ENCODE measurements around the gene HIPK2.

Gene HIPK2

GRCh38 chr7:139568813-139569490, 208.8 kb downstream of the HIPK2 start:
- no peak for DNase-seq (ENCODE audit: low spot score)
- in situ Hi-C loops (cut with MboI; ENCODE audit: low sequenced_read_pairs, unreplicated experiment): no loop called here
- TF ChIP-seq CTCF (IDR thresholded peaks at IDR 0.05; ENCODE audit: borderline replicate concordance, control extremely low read depth, extremely low read depth, insufficient read depth, missing control alignments): no peak

- no peak for TF ChIP-seq CTCF (IDR thresholded peaks at IDR 0.05; ENCODE audit: borderline replicate concordance, control extremely low read depth, extremely low read depth, insufficient read depth, missing control alignments)
- in situ Hi-C loops (cut with MboI; ENCODE audit: low sequenced_read_pairs, unreplicated experiment): no loop called here
- no peak for DNase-seq (ENCODE audit: low spot score)
Measured at GRCh38 chr7:139568346-139568675, 209.5 kb downstream of the HIPK2 start.

- in situ Hi-C loops (cut with MboI; ENCODE audit: low sequenced_read_pairs, unreplicated experiment): no loop called here
- TF ChIP-seq CTCF (IDR thresholded peaks at IDR 0.05; ENCODE audit: borderline replicate concordance, control extremely low read depth, extremely low read depth, insufficient read depth, missing control alignments): no peak
- DNase-seq (ENCODE audit: low spot score): no peak
Measured at GRCh38 chr7:139567647-139568345, 210.0 kb downstream of the HIPK2 start.

GRCh38 chr7:139566736-139567646, 210.8 kb downstream of the HIPK2 start:
- in situ Hi-C loops (cut with MboI; ENCODE audit: low sequenced_read_pairs, unreplicated experiment): no loop called here
- no peak for TF ChIP-seq CTCF (IDR thresholded peaks at IDR 0.05; ENCODE audit: borderline replicate concordance, control extremely low read depth, extremely low read depth, insufficient read depth, missing control alignments)
- DNase-seq (ENCODE audit: low spot score): no peak

- DNase-seq (ENCODE audit: low spot score): no peak
- no peak for TF ChIP-seq CTCF (IDR thresholded peaks at IDR 0.05; ENCODE audit: borderline replicate concordance, control extremely low read depth, extremely low read depth, insufficient read depth, missing control alignments)
- in situ Hi-C loops (cut with MboI; ENCODE audit: low sequenced_read_pairs, unreplicated experiment): no loop called here
Measured at GRCh38 chr7:139566075-139566474, 211.7 kb downstream of the HIPK2 start.

- DNase-seq (ENCODE audit: low spot score): no peak
- in situ Hi-C loops (cut with MboI; ENCODE audit: low sequenced_read_pairs, unreplicated experiment): no loop called here
- TF ChIP-seq CTCF (IDR thresholded peaks at IDR 0.05; ENCODE audit: borderline replicate concordance, control extremely low read depth, extremely low read depth, insufficient read depth, missing control alignments): no peak
Measured at GRCh38 chr7:139563856-139564255, 213.9 kb downstream of the HIPK2 start.
